GM12878 (cell line): Measurements from ENCODE around the gene TRAPPC11. TPM values are rescaled to one million over a fixed set of nuclear protein-coding genes. Genes with fewer than 3 reads are reported as not detected.
A peak's percentile ranks its signal among the peaks of the same experiment; 100 is the strongest.
"Not testable (repeated sequence)": the region's sequence is repeated elsewhere in the genome, so short reads cannot be mapped to it uniquely, and the experiment has no call there.

Experiments used
- ATAC-seq: fragments of 200-7000 bp; cut with Tn5 transposase; 3 replicates; pipeline ENCODE4 v1.9.1; 2020; ENCODE audit warnings: mild to moderate bottlenecking, moderate library complexity
- BruUV-seq: library from RNA; stranded (reverse); fragments of 400-500 nt; replicated peaks from 2 replicates; lab custom pipeline; 2021; lab: Mats Ljungman, UMichigan
- CTCF ChIA-PET: fragments of 300-600 bp; sonication (Branson Sonifier 250); formaldehyde crosslinking; extraction: SDS; loops from one replicate; lab custom pipeline; 2021; ENCODE audit warnings: inconsistent platforms; lab: Yijun Ruan, JAX
- POLR2A ChIA-PET: fragments of 350-600 bp; formaldehyde crosslinking; extraction: SDS; loops from one replicate; lab custom pipeline; 2021; ENCODE audit warnings: inconsistent platforms; lab: Charles Lee
- RAD21 ChIA-PET: fragments of 300-600 bp; sonication (Branson Sonifier 250); formaldehyde crosslinking; loops from one replicate; lab custom pipeline; 2023; ENCODE audit warnings: antibody characterized with exemption; ENCODE audit not compliant: unreplicated experiment; lab: Charles Lee
- SMC1A ChIA-PET: fragments of 300-600 bp; sonication (Branson Sonifier 250); formaldehyde crosslinking; loops from one replicate; lab custom pipeline; 2023; ENCODE audit not compliant: unreplicated experiment, uncharacterized antibody; lab: Charles Lee
- DNase-seq: peaks from one replicate; pipeline ENCODE4 v3.0.0-alpha.2; 2011; ENCODE audit warnings: low read depth, low spot score
- FAIRE-seq: peaks from 3 replicates; lab custom pipeline; 2011; peaks lifted over from hg19 to GRCh38; lab: Jason Lieb, UNC
- H2AFZ ChIP-seq: 2 replicates; pipeline ENCODE4 v1.6.0; 2011; ENCODE audit warnings: low read depth, low read length, control low read depth; ENCODE audit not compliant: control insufficient read depth
- H3K27ac ChIP-seq: 2 replicates; pipeline ENCODE4 v1.5.1; 2011; ENCODE audit warnings: control low read depth; ENCODE audit not compliant: control insufficient read depth, insufficient read depth
- H3K27me3 ChIP-seq, 2 experiments: replicated peaks in 1 of 2; 2 replicates each; pipeline versions ENCODE4 v1.6.0 to v1.6.1; 2011; ENCODE audit warnings: low read length in 1 of 2; ENCODE audit not compliant: control insufficient read depth in 2 of 2, insufficient read depth in 2 of 2
- H3K36me3 ChIP-seq, 2 experiments: 2 replicates each; pipeline ENCODE4 v1.5.1; 2011; ENCODE audit warnings: low read length in 1 of 2; ENCODE audit not compliant: control insufficient read depth in 2 of 2, insufficient read depth in 2 of 2
- H3K4me1 ChIP-seq: 2 replicates; pipeline ENCODE4 v1.6.1; 2011; ENCODE audit warnings: mild to moderate bottlenecking, low read length, moderate library complexity, mixed read lengths; ENCODE audit not compliant: control insufficient read depth, insufficient read depth
- H3K4me2 ChIP-seq: 2 replicates; pipeline ENCODE4 v1.6.0; 2011; ENCODE audit warnings: control low read depth; ENCODE audit not compliant: control insufficient read depth, insufficient read depth
- H3K4me3 ChIP-seq: fragments of 200-600 bp; sonication (generic); 2 replicates; pipeline ENCODE4 v1.5.1; 2016
- H3K79me2 ChIP-seq: 2 replicates; pipeline ENCODE4 v1.6.0; 2011; ENCODE audit warnings: low read length; ENCODE audit not compliant: control insufficient read depth, insufficient read depth
- H3K9ac ChIP-seq: 2 replicates; pipeline ENCODE4 v1.8.0; 2011; ENCODE audit warnings: low read length, control low read depth, mixed read lengths; ENCODE audit not compliant: control insufficient read depth, insufficient read depth
- H3K9me3 ChIP-seq: replicated peaks from 3 replicates; pipeline ENCODE4 v1.5.1; 2011; ENCODE audit warnings: mild to moderate bottlenecking, low read length; ENCODE audit not compliant: control insufficient read depth, insufficient read depth
- H4K20me1 ChIP-seq: 2 replicates; pipeline ENCODE4 v1.6.0; 2011; ENCODE audit not compliant: control insufficient read depth, insufficient read depth
- NFYB ChIP-seq: IDR thresholded peaks from 2 replicates; pipeline ENCODE4 v1.6.1; 2011; ENCODE audit warnings: low read depth, mild to moderate bottlenecking, low read length, improper control_type of control experiment, moderate library complexity; ENCODE audit not compliant: insufficient read depth
- SMARCA5 ChIP-seq: fragments of 450-650 bp; IDR thresholded peaks from 2 replicates; pipeline ENCODE4 v1.6.1; 2017; ENCODE audit warnings: mild to moderate bottlenecking
- ZSCAN29 ChIP-seq: fragments of 450-650 bp; IDR thresholded peaks from 2 replicates; pipeline ENCODE4 v1.6.1; 2017; ENCODE audit warnings: mild to moderate bottlenecking, moderate library complexity
- WGBS: methylation state at CpG from one replicate; pipeline ENCODE4 v1.1.6; 2016; ENCODE audit warnings: low lambda C conversion rate; ENCODE audit not compliant: insufficient replicate concordance, insufficient coverage; ENCODE audit errors: missing lambda C conversion rate; 5-methylcytosine and 5-hydroxymethylcytosine counted together
- in situ Hi-C: fragments of 300-500 bp; cut with MboI; formaldehyde crosslinking; loops from 9 replicates; pipeline ENCODE4 v1.14.3; 2018; ENCODE audit warnings: mixed read lengths
- intact Hi-C: fragments of 100-400 bp; cut with micrococcal nuclease; formaldehyde crosslinking; loops from one replicate; pipeline ENCODE4 v1.14.2; 2022; ENCODE audit not compliant: unreplicated experiment
- polyA plus RNA-seq, 11 experiments: library from polyadenylated mRNA; depleted of rRNA in 4 of 11; unstranded in 6 of 11; stranded (reverse) in 5 of 11; fragments of >200 nt; fragmentation: Nextera tagmentation in 4 of 11; fragmentation: Illumina TruSeq in 1 of 11; extraction: Ambion mirVana in 4 of 11; extraction: Trizol in 1 of 11; gene quantifications; 1 replicate in 1 of 11; 2 replicates in 10 of 11; pipeline versions ENCODE4 v1.2.1 to v1.2.3, GENCODE V29; 2011 to 2016; ENCODE audit warnings: inconsistent platforms in 2 of 11, missing spikeins in 2 of 11, low read depth in 1 of 11
- total RNA-seq, 4 experiments: library from RNA; depleted of rRNA in 3 of 4; stranded (reverse); fragments of >200 nt in 3 of 4; fragmentation: Illumina TruSeq in 1 of 4; extraction: Trizol in 1 of 4; gene quantifications; 2 replicates each; pipeline versions ENCODE4 v1.2.1 to v1.2.3, GENCODE V29; 2013 to 2021

TRAPPC11 gene
- total and polyA plus RNA-seq, 10 of the 15 experiments (the other 5 are each of a cell fraction or from before 2014, with no cell fraction given) = 7.3 to 40.5 (median 22.3) TPM

DNA sequence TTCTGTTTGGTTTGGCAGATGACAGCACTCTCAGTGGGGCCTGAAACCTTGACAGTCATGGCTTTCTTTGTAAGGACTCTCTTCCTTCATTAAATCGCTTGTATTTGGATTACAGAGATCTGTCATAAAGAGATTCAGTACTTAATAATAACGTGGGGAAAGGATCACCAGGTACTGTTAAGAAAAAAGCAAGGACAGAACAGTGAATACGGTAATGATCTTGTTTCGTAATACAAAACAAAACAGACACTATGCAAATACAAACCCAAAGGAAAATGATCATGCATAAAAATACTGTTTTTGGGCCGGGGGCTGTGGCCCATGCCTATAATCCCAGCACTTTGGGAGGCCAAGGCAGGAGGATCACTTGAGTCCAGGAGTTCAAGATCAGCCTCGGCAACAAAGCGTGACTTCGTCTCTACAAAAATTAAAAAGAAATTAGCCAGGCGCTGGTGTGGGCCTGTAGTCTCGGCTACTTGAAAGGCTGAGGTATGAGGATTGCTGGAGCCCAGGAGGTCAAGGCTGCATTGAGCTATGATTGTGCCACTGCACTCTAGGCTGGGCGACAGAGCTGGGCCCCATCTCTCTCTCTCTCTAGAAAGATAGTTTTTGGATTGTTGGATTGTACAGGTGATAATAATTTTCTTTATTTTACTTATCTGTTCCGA lies 64.6 kb downstream of the TRAPPC11 start:
- no TSS peak for BruUV-seq
- peak overlapping the region; percentile 89 for H3K4me2 ChIP-seq
- FAIRE-seq = no peak

DNA sequence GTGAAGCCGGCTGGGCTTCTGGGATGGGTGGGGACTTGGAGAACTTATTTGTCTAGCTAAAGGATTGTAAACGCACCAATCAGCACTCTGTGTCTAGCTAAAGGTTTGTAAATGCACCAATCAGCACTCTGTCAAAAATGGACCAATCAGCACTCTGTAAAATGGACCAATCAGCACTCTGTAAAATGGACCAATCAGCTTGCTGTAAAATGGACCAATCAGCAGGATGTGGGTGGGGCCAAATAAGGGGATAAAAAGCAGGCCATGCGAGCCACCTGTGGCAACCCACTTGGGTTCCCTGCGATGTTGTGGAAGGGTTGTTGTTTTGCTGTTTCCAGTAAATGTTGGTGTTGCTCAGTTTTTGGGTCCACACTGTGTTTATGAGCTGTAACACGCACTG lies 66.5 kb downstream of the TRAPPC11 start:
- H3K4me2 ChIP-seq, in situ Hi-C loops, RAD21 ChIA-PET, DNase-seq, H3K79me2 ChIP-seq, H3K27ac ChIP-seq, H3K9me3 ChIP-seq, BruUV-seq, FAIRE-seq, SMC1A ChIA-PET, H4K20me1 ChIP-seq, POLR2A ChIA-PET, intact Hi-C loops, H3K9ac ChIP-seq, H2AFZ ChIP-seq, H3K27me3 ChIP-seq, H3K36me3 ChIP-seq, H3K4me3 ChIP-seq, H3K4me1 ChIP-seq, ATAC-seq: not testable (repeated sequence)
- CTCF ChIA-PET = interaction anchor here (1.0 kb wide), 1 partner anchor 15 kb away, joined by 3 read pairs; no protein-coding TSS in a partner anchor
- peak; percentile 72; the same call in 1 of the 2 replicates for TF ChIP-seq NFYB
- WGBS = 66% methylated on average over 5 of the region's 5 CpGs

More for the DNA sequence above, 64.6 kb downstream of the TRAPPC11 start:
- Histone ChIP-seq H3K27ac (no peak overlapping the region), H3K4me1 (peaks cover 7% of the 10 kb centered on the region), H3K27me3 (no peaks in the 10 kb centered on the region), H4K20me1 (no peaks in the 10 kb centered on the region; the same call in 1 of the 2 replicates), H3K79me2 (no peaks in the 10 kb centered on the region), H3K9ac (no peak overlapping the region), H2AFZ (no peak overlapping the region), H3K9me3 (no peaks in the 10 kb centered on the region; the same call in 2 of the 3 replicates), H3K4me3 (peak overlapping the region; percentile 29), H3K36me3 (no peaks in the 10 kb centered on the region)
- ChIA-PET POLR2A (interaction anchor here (0.7 kb wide), 1 partner anchor 50 kb away, joined by 3 read pairs; no protein-coding TSS in a partner anchor), CTCF (no interaction called here), RAD21 (interaction anchor here (0.6 kb wide), 1 partner anchor 1011 kb away, joined by 3 read pairs; no protein-coding TSS in a partner anchor), SMC1A (no interaction called here)
- ATAC-seq (no peak), DNase-seq (no peak)
- in situ Hi-C loops (no loop called here), intact Hi-C loops (no loop called here)
- 64% methylated on average over 12 of the region's 12 CpGs for WGBS
- 0 out of 2 replicates have a peak, but pooled peaks have one; percentile 10 for TF ChIP-seq SMARCA5
- TF ChIP-seq ZSCAN29 = no peak
